Trophoblast cell (in vitro differentiated cells and primary cell): ENCODE data around the gene CROCC2.

Experiments used
- DNase-seq, 2 donors: peaks; one replicate each; pipeline ENCODE4 v3.0.0-alpha.2; 2016
- H2AFZ ChIP-seq: 2 replicates; pipeline ENCODE4 v1.6.1; 2013; ENCODE audit warnings: low read length, moderate library complexity, mild to moderate bottlenecking; ENCODE audit not compliant: insufficient read depth, poor library complexity
- H2AK5ac ChIP-seq: 2 replicates; pipeline ENCODE4 v1.6.1; 2013; ENCODE audit warnings: mild to moderate bottlenecking, low read length
- H2BK120ac ChIP-seq: 2 replicates; pipeline ENCODE4 v1.6.1; 2013; ENCODE audit warnings: low read length, mild to moderate bottlenecking, moderate library complexity; ENCODE audit not compliant: insufficient read depth, poor library complexity
- H2BK12ac ChIP-seq: 2 replicates; pipeline ENCODE4 v1.6.1; 2013; ENCODE audit warnings: mild to moderate bottlenecking, low read length, moderate library complexity
- H2BK5ac ChIP-seq: 2 replicates; pipeline ENCODE4 v1.6.1; 2013; ENCODE audit warnings: low read length, low read depth, moderate library complexity, mild to moderate bottlenecking; ENCODE audit not compliant: poor library complexity
- H3K14ac ChIP-seq: 2 replicates; pipeline ENCODE4 v1.6.1; 2013; ENCODE audit warnings: mild to moderate bottlenecking, low read length
- H3K18ac ChIP-seq: 2 replicates; pipeline ENCODE4 v1.6.1; 2013; ENCODE audit warnings: mild to moderate bottlenecking, low read length
- H3K23ac ChIP-seq: 2 replicates; pipeline ENCODE4 v1.6.1; 2013; ENCODE audit warnings: low read length
- H3K27ac ChIP-seq: 2 replicates; pipeline ENCODE4 v1.5.1; 2013; ENCODE audit warnings: low read depth, mild to moderate bottlenecking, inconsistent platforms, low read length, moderate library complexity
- H3K27me3 ChIP-seq: 2 replicates; pipeline ENCODE4 v1.6.1; 2013; ENCODE audit warnings: inconsistent platforms, mild to moderate bottlenecking, low read length, moderate library complexity; ENCODE audit not compliant: insufficient read depth
- H3K36me3 ChIP-seq, 2 experiments: 1 replicate in 1 of 2; 2 replicates in 1 of 2; pipeline ENCODE4 v1.6.1; 2013; ENCODE audit warnings: low read length in 2 of 2, mild to moderate bottlenecking in 2 of 2, moderate library complexity in 1 of 2; ENCODE audit not compliant: insufficient read depth in 2 of 2, control insufficient read depth in 1 of 2
- H3K4ac ChIP-seq: 2 replicates; pipeline ENCODE4 v1.6.1; 2013; ENCODE audit warnings: low read depth, mild to moderate bottlenecking, low read length, moderate library complexity
- H3K4me1 ChIP-seq, 2 experiments: 1 replicate in 1 of 2; 2 replicates in 1 of 2; pipeline ENCODE4 v1.6.1; 2013; ENCODE audit warnings: low read length in 2 of 2, mild to moderate bottlenecking in 2 of 2, moderate library complexity in 1 of 2; ENCODE audit not compliant: insufficient read depth in 2 of 2, control insufficient read depth in 1 of 2
- H3K4me2 ChIP-seq: 2 replicates; pipeline ENCODE4 v1.6.1; 2013; ENCODE audit warnings: inconsistent platforms, mild to moderate bottlenecking, low read length, moderate library complexity
- H3K4me3 ChIP-seq: 2 replicates; pipeline ENCODE4 v1.5.1; 2013; ENCODE audit warnings: mild to moderate bottlenecking, low read depth, low read length, inconsistent platforms
- H3K79me1 ChIP-seq: one replicate; pipeline ENCODE4 v1.6.1; 2013; ENCODE audit warnings: low read length
- H3K79me2 ChIP-seq: 2 replicates; pipeline ENCODE4 v1.6.1; 2013; ENCODE audit warnings: low read length, mild to moderate bottlenecking; ENCODE audit not compliant: control insufficient read depth, insufficient read depth, poor library complexity
- H3K9ac ChIP-seq: 2 replicates; pipeline ENCODE4 v1.6.1; 2013; ENCODE audit warnings: mild to moderate bottlenecking, low read length
- H3K9me3 ChIP-seq: 2 replicates; pipeline ENCODE4 v1.6.1; 2013; ENCODE audit warnings: low read depth, mild to moderate bottlenecking, control low read depth, inconsistent platforms, low read length; ENCODE audit not compliant: insufficient read depth
- H4K12ac ChIP-seq: 2 replicates; pipeline ENCODE4 v1.6.1; 2013; ENCODE audit warnings: low read depth, mild to moderate bottlenecking, low read length, moderate library complexity
- H4K8ac ChIP-seq: 2 replicates; pipeline ENCODE4 v1.6.1; 2013; ENCODE audit warnings: low read depth, mild to moderate bottlenecking, low read length, moderate library complexity
- H4K91ac ChIP-seq: one replicate; pipeline ENCODE4 v1.6.1; 2013; ENCODE audit warnings: low read depth, mild to moderate bottlenecking, low read length, moderate library complexity
- WGBS: extraction: QIAGEN DNeasy Blood & Tissue Kit; methylation state at CpG from one replicate; pipeline ENCODE4 v1.1.7; 2013; ENCODE audit warnings: missing lambda C conversion rate; ENCODE audit not compliant: insufficient read length, insufficient coverage; ENCODE audit errors: extremely low coverage; 5-methylcytosine and 5-hydroxymethylcytosine counted together

The CROCC2 gene

GRCh38 chr2:240861547-240861946 is 44.6 kb upstream of the CROCC2 start:
- DNase-seq, result peak; percentile 54 to 82
- Histone ChIP-seq H3K79me2 (no peaks in the 10 kb centered on the region), H3K4me1 (no peaks in the 10 kb centered on the region), H2BK12ac (no peak overlapping the region), H2BK5ac (no peak overlapping the region), H4K91ac (no peak overlapping the region), H3K4me3 (no peak overlapping the region), H3K4me2 (no peak overlapping the region), H3K36me3 (no peaks in the 10 kb centered on the region), H3K4ac (no peak overlapping the region), H3K79me1 (no peaks in the 10 kb centered on the region), H3K27ac (no peak overlapping the region), H2AFZ (no peak overlapping the region), H4K12ac (no peak overlapping the region), H2BK120ac (no peak overlapping the region), H3K27me3 (peaks cover 3% of the 10 kb centered on the region), H3K18ac (no peak overlapping the region), H3K23ac (no peak overlapping the region), H3K14ac (no peak overlapping the region), H3K9me3 (no peaks in the 10 kb centered on the region), H4K8ac (no peak overlapping the region), H2AK5ac (no peak overlapping the region), H3K9ac (no peak overlapping the region)
- no CpG with 5 or more reads among the region's 2 CpGs for WGBS

- H2AK5ac ChIP-seq, result no peak overlapping the region
- H3K23ac ChIP-seq, result no peak overlapping the region
- no peak overlapping the region for H4K91ac ChIP-seq
- no peak overlapping the region for H2BK120ac ChIP-seq
- H3K36me3 ChIP-seq, result no peaks in the 10 kb centered on the region
- H3K9me3 ChIP-seq, result no peaks in the 10 kb centered on the region
- H3K18ac ChIP-seq, result no peak overlapping the region
- no peak overlapping the region for H3K9ac ChIP-seq
- DNase-seq, result no peak
- H3K79me1 ChIP-seq, result no peaks in the 10 kb centered on the region
- no peak overlapping the region for H3K4ac ChIP-seq
- no peaks in the 10 kb centered on the region for H3K4me1 ChIP-seq
- peaks cover 3% of the 10 kb centered on the region for H3K27me3 ChIP-seq
- H2AFZ ChIP-seq, result no peak overlapping the region
- no peak overlapping the region for H4K12ac ChIP-seq
- no peak overlapping the region for H3K4me2 ChIP-seq
- no peak overlapping the region for H4K8ac ChIP-seq
- H2BK5ac ChIP-seq, result no peak overlapping the region
- no peaks in the 10 kb centered on the region for H3K79me2 ChIP-seq
- no CpG with 5 or more reads among the region's 3 CpGs for WGBS
- no peak overlapping the region for H2BK12ac ChIP-seq
- H3K14ac ChIP-seq, result no peak overlapping the region
- no peak overlapping the region for H3K4me3 ChIP-seq
- H3K27ac ChIP-seq, result no peak overlapping the region
Measured at GRCh38 chr2:240864475-240864874, 41.7 kb upstream of the CROCC2 start.

GRCh38 chr2:240865391-240865790 is 40.7 kb upstream of the CROCC2 start:
- WGBS, result 100% methylated on average over 1 of the region's 5 CpGs
- Histone ChIP-seq H2AFZ (no peak overlapping the region), H3K18ac (no peak overlapping the region), H3K27ac (no peak overlapping the region), H3K79me2 (no peaks in the 10 kb centered on the region), H4K12ac (no peak overlapping the region), H3K9me3 (no peaks in the 10 kb centered on the region), H4K91ac (no peak overlapping the region), H3K4me2 (no peak overlapping the region), H3K14ac (no peak overlapping the region), H3K79me1 (no peaks in the 10 kb centered on the region), H3K4me3 (no peak overlapping the region), H3K9ac (no peak overlapping the region), H3K23ac (no peak overlapping the region), H3K4ac (no peak overlapping the region), H2BK5ac (no peak overlapping the region), H2BK120ac (no peak overlapping the region), H3K4me1 (no peaks in the 10 kb centered on the region), H3K27me3 (peaks cover 3% of the 10 kb centered on the region), H2AK5ac (no peak overlapping the region), H3K36me3 (no peaks in the 10 kb centered on the region), H2BK12ac (no peak overlapping the region), H4K8ac (no peak overlapping the region)
- no peak for DNase-seq

- no peaks in the 10 kb centered on the region for H3K27me3 ChIP-seq
- H3K4ac ChIP-seq, result no peak within 1 kb of the TSS
- WGBS, result no CpG with 5 or more reads among the region's 21 CpGs
- H3K9ac ChIP-seq, result no peak within 1 kb of the TSS
- no peaks in the 10 kb centered on the region for H3K36me3 ChIP-seq
- H4K91ac ChIP-seq, result no peak within 1 kb of the TSS
- DNase-seq, result peak; percentile 80 to 89
- H3K4me2 ChIP-seq, result no peak within 1 kb of the TSS
- H3K18ac ChIP-seq, result no peak within 1 kb of the TSS
- no peak within 1 kb of the TSS for H3K23ac ChIP-seq
- H4K8ac ChIP-seq, result no peak within 1 kb of the TSS
- no peaks in the 10 kb centered on the region for H3K4me1 ChIP-seq
- no peaks in the 10 kb centered on the region for H3K79me1 ChIP-seq
- no peak within 1 kb of the TSS for H2AK5ac ChIP-seq
- H3K4me3 ChIP-seq, result no peak within 1 kb of the TSS
- H3K27ac ChIP-seq, result no peak within 1 kb of the TSS
- H3K79me2 ChIP-seq, result no peaks in the 10 kb centered on the region
- H3K14ac ChIP-seq, result no peak within 1 kb of the TSS
- no peak within 1 kb of the TSS for H2BK5ac ChIP-seq
- no peak within 1 kb of the TSS for H2BK120ac ChIP-seq
- H4K12ac ChIP-seq, result no peak within 1 kb of the TSS
- H3K9me3 ChIP-seq, result no peaks in the 10 kb centered on the region
- no peak within 1 kb of the TSS for H2BK12ac ChIP-seq
- H2AFZ ChIP-seq, result no peak within 1 kb of the TSS
Measured at GRCh38 chr2:240868286-240869108, 37.6 kb upstream of the CROCC2 start, which contains the start of gene AGXT. TSS of gene AGXT (plus strand) at chr2:240868824. CDS start at chr2:240868866, 42 bp downstream.
